BLaER1 treated with 17β-estradiol and CSF1 and Interleukin-3, amounts not matched to agents 10 nM and 100 nM (cell line): ENCODE measurements around the gene LINC01488.

Source experiments
- H3K27ac ChIP-seq, 11 experiments: shearing (Covaris generic); formaldehyde crosslinking; 2 replicates each; pipeline ENCODE4 v1.8.1; 2022
- H3K27me3 ChIP-seq, 11 experiments: shearing (Covaris generic); formaldehyde crosslinking; 2 replicates each; pipeline ENCODE4 v1.8.1; 2022
- H3K36me3 ChIP-seq, 11 experiments: shearing (Covaris generic); formaldehyde crosslinking; 2 replicates each; pipeline ENCODE4 v1.8.1; 2022
- H3K4me1 ChIP-seq, 10 experiments: shearing (Covaris generic); formaldehyde crosslinking; 2 replicates each; pipeline ENCODE4 v1.8.1; 2022
- H3K4me2 ChIP-seq, 11 experiments: shearing (Covaris generic); formaldehyde crosslinking; 2 replicates each; pipeline ENCODE4 v1.8.1; 2022
- H3K4me3 ChIP-seq, 10 experiments: shearing (Covaris generic); formaldehyde crosslinking; 2 replicates each; pipeline ENCODE4 v1.8.1; 2022
- H3K9ac ChIP-seq, 11 experiments: shearing (Covaris generic); formaldehyde crosslinking; 2 replicates each; pipeline ENCODE4 v1.8.1; 2022
- H3K9me3 ChIP-seq, 11 experiments: shearing (Covaris generic); formaldehyde crosslinking; replicated peaks in 1 of 11; 2 replicates each; pipeline ENCODE4 v1.8.1; 2022
- H4K20me1 ChIP-seq, 11 experiments: shearing (Covaris generic); formaldehyde crosslinking; 2 replicates each; pipeline ENCODE4 v1.8.1; 2022
- Cebpa-rat ChIP-seq, 11 experiments: shearing (Covaris generic); IDR thresholded peaks; 2 replicates each; pipeline ENCODE4 v1.8.1; 2022

Gene LINC01488

DNA sequence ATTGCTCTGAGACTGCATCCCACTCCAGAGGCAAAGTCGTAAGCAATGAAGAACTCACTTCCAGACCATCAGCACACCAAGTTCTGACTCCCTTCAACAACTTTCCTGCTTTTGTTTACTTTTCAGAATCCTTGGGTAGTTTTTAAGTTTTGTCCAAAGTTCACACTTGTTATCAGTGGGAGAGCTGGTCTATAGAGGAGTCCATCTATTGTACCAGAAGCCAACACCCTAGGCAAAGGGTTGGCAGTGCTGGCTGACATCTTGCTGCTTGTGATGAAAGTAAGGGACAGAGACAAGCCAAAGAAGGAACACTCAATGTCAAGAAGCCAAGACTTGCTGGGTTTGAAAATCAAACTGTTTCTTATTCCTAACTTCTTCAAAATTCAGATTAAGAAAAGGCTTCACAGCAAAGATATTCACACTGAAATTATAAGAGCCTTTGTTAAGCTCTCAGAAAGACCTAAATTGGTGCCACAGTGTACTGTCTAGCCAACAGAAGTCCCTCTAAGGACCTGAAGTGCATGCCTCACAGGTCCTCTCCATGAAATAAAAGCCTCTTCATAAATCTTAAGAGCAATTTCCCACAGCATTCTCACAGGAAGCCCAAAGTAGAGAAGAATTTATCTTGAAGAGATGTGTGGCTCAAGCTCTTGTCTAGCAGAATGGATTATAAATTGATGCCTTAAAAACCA is 21.5 kb upstream of the LINC01488 start:
- Histone ChIP-seq H3K27me3 (no peaks in the 10 kb centered on the region), H3K9me3 (peaks cover 26 to 47% (median 36%) of the 10 kb centered on the region in 11 experiments), H3K4me2 (no peak overlapping the region), H3K4me1 (peaks cover 15 to 25% (median 20%) of the 10 kb centered on the region in 10 experiments), H4K20me1 (no peaks in the 10 kb centered on the region), H3K27ac (no peak overlapping the region), H3K4me3 (no peak overlapping the region), H3K9ac (no peak overlapping the region), H3K36me3 (no peaks in the 10 kb centered on the region)
- TF ChIP-seq Cebpa-rat (IDR thresholded peaks at IDR 0.05) = no peak

DNA sequence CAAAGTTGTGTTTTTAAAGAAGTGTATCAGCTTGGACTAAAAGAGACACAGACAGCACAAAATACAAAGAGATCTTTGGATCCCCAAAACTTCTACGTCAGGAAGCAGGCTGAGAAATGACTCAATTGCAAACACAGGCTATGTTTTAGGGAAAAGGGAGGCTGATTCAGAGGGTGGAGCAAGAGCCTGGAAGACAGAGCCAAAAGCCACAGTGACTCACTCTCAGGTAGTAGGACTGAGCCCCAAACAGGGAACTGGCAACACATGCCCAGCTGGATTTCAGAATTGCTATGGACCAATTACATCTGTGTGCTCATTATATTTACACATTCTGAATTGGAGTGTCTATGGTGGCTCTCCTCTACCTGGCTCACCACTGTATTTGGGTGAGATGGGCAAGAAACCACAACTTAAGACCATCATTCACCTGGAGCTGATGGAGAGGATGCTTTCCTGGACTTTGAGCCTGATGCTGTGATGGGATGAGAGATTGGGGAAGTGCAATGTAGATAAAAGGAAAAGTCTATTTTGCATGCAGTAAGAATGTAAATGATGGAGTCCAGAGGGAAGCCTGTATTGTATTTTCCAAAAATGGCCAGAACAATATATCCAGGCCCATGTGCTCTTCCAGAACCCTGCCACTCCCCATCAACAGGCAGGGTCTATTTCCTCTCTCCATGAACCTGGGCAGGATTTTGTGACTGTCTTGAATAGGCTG is 20.8 kb upstream of the LINC01488 start:
- Histone ChIP-seq H3K27ac (no peak overlapping the region), H3K36me3 (no peaks in the 10 kb centered on the region), H3K27me3 (no peaks in the 10 kb centered on the region), H4K20me1 (no peaks in the 10 kb centered on the region), H3K4me3 (no peak overlapping the region), H3K4me1 (peaks cover 15 to 32% (median 23%) of the 10 kb centered on the region in 10 experiments), H3K9me3 (peaks cover 26 to 47% (median 36%) of the 10 kb centered on the region in 11 experiments), H3K4me2 (no peak overlapping the region), H3K9ac (no peak overlapping the region)
- TF ChIP-seq Cebpa-rat (IDR thresholded peaks at IDR 0.05) = no peak

DNA sequence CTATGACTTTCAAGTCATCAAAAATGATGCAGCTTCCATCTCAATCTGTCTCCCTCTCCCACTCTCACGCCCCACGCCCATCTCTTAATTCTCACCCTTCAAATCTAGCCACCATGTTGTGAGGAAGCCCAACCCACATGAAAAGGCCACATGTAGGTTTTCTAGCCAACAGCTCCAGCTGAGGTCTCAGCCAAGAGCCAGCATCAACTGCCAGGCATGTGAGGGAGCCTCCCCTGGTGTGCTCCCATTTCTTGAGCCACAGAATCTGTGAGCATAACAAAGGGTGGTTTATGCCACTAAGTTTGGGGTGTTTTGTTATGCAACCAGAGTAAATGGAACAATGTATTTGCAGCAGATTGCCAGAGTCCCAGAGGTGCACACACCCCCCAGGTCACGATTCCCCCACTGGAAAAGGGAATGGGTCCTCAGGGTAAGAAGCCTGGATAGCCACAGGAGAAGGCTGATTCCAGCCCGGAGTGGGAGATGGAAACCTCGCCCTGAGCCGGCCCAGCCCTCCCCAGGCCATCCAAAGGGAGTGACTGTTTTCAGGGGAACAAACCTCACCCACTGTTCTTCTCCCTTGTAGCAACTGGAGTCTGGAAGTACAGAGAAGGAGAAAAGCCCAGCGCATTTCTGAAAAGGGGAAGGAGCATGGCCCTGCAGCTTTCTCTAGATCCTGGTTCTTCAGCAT is 20.0 kb upstream of the LINC01488 start:
- no peaks in the 10 kb centered on the region for H3K36me3 ChIP-seq

DNA sequence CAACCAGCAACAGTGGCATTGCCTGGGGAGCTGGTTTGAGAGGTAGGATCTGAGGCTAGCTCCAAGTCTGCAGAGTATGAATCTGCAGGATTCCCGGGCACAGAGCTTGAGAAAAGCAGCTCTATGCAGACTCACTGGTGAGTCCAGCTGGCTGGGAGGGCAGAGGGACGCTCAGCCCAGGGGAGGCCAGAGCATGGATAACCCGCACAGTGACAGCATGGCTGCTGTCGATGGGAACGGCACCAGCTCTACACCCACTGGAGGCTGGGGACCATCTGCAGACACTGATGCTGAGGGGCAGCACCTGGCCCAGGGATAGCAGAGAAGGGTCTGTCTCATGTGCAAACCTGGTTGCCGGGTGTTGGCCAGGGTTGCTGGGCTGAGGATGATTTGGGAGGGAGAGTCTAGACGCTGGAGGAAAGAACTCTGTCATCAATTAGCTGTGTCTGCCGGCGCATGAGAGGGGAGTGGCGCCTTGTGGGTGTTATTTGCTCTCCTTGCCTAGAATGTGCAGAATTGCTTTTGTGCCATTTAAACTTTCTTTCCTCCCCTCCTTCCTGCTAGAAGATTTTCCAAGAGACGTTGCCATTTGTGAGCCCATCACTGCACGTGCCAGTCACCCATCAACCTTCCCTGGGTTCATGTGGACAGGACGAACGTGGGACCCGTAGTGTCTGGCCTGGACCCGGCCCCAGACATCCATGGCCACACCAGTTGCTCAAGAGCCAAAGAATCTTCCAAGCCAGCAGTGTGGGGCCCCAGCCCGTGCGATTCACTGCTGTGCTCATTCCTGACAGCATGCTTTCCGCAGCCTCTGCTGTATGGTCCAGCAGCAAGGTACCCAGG is 19.1 kb upstream of the LINC01488 start:
- Histone ChIP-seq H3K27me3 (no peaks in the 10 kb centered on the region), H3K9ac (no peak overlapping the region), H3K4me3 (no peak overlapping the region), H3K4me2 (peak overlapping the region in 8 of 11 experiments; percentile 49 to 80 (median 70); a peak in 11 of 22 replicates), H3K36me3 (no peaks in the 10 kb centered on the region), H3K27ac (no peak overlapping the region), H3K9me3 (peaks cover 17 to 34% (median 24%) of the 10 kb centered on the region in 11 experiments), H4K20me1 (no peaks in the 10 kb centered on the region), H3K4me1 (peaks cover 15 to 34% (median 23%) of the 10 kb centered on the region in 10 experiments)
- no peak for TF ChIP-seq Cebpa-rat (IDR thresholded peaks at IDR 0.05)

More for the DNA sequence above, 20.0 kb upstream of the LINC01488 start:
- Histone ChIP-seq H3K4me1 (peaks cover 15 to 34% (median 23%) of the 10 kb centered on the region in 10 experiments), H4K20me1 (no peaks in the 10 kb centered on the region), H3K27me3 (no peaks in the 10 kb centered on the region), H3K27ac (no peak overlapping the region), H3K9ac (no peak overlapping the region), H3K4me2 (no peak overlapping the region), H3K9me3 (peaks cover 26 to 44% (median 33%) of the 10 kb centered on the region in 11 experiments), H3K4me3 (no peak overlapping the region)
- no peak for TF ChIP-seq Cebpa-rat (IDR thresholded peaks at IDR 0.05)

DNA sequence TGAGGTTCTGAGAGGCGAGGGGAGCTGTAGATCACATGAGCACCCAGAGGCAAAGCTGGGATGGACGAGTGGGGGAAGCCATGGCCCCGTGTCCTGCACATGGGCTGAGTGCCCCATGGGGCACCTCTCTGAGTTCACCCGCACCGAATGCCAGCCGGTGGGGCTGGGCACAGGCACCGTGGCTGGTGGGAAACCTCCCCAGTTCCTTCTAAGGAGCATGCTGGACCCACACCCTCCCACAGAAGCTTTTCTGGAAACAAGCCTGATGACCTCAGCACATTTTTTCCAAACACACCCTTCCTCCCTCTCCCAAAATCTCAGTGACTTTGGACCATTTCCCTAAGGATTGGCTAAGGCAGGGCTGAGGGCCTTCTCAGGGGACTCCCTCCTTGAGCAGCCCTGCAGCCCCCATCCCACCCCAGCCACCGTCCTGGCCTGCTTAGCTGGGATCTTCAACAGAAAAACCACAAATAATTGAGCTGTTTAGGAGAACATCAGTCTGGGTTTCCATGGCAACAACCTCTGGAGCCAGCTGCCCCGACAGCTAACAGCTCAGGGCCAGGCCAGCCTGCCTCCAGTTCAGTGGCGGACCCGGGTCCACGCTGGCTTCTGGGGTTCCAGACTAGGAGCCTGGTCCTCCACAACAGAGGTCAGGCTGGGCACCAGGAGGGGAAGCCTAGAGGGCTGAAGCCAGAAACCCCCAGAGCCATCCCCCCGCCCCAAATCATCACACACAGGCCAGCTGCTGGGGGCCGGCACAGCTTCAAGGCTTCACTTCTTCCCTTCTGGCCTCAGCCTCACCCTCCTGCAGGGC is 18.1 kb upstream of the LINC01488 start:
- Histone ChIP-seq H3K4me2 (peak overlapping the region; percentile 49 to 80 (median 70)), H3K9ac (peak overlapping the region in 7 of 11 experiments; percentile 6 to 31 (median 16); a peak in 4 of 22 replicates), H3K4me1 (peaks cover 15 to 34% (median 23%) of the 10 kb centered on the region in 10 experiments), H3K36me3 (no peaks in the 10 kb centered on the region), H3K9me3 (peaks cover 15 to 27% (median 23%) of the 10 kb centered on the region in 11 experiments), H3K27ac (peak overlapping the region in 3 of 11 experiments; percentile 20 to 44 (median 34); a peak in 3 of 22 replicates), H4K20me1 (no peaks in the 10 kb centered on the region), H3K4me3 (no peak overlapping the region), H3K27me3 (no peaks in the 10 kb centered on the region)
- TF ChIP-seq Cebpa-rat (IDR thresholded peaks at IDR 0.05) = no peak

DNA sequence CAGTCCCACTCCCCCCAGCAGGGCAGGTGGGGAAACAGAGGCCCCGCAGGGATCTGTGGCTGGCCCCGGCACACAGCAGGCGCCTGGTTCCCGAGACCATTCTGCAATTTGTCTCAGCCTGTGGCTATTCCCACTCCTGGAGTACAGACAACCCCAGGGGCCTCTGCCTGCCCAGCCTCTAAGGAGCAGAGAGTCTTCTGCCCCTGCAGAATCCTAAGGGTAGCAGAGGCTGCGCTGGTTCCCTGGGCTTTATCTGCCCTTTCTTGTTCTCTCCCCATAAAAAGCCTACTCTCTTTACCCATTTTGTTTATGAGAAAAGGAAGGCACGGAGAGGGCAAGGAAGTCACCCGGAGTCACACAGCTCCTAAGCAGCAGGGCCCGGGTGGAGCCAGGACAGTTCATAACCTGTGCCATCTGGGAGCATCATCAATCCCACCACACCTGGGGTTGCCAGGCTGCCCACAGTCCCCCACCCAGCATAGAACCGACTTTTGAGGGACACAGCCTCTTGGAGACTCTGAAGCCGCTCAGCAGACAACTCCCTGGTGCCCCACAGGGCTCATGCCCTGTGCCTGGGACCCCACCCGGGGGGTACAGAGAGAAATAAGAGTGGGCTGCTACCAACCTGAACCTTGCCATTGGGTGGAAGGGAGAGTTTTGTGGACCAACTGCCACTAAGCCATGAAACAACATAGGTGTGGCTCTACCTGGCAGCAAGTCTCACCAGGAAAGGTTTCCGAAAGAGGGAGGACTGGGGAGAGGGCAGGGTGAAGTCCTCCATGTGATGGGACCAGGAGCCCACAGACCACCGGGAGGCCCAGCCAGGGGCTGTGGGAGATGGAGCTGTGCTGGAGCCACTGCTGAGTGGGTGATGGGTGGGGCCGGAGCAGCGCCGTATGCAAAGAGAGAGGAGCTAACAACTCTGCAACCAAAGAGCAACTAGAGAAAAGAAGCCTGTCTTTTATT is 17.2 kb upstream of the LINC01488 start:
- H3K4me2 ChIP-seq = peak overlapping the region; percentile 49 to 80 (median 70); a peak in 21 of 22 replicates
- H3K4me1 ChIP-seq = peaks cover 15 to 39% (median 23%) of the 10 kb centered on the region in 10 experiments
- no peaks in the 10 kb centered on the region for H3K27me3 ChIP-seq
- H4K20me1 ChIP-seq = no peaks in the 10 kb centered on the region
- H3K36me3 ChIP-seq = no peaks in the 10 kb centered on the region
- no peak overlapping the region for H3K4me3 ChIP-seq
- peak overlapping the region in 3 of 11 experiments; percentile 20 to 44 (median 34); a peak in 3 of 22 replicates for H3K27ac ChIP-seq
- no peak for TF ChIP-seq Cebpa-rat (IDR thresholded peaks at IDR 0.05)
- peaks cover 15 to 26% (median 20%) of the 10 kb centered on the region in 11 experiments for H3K9me3 ChIP-seq
- peak overlapping the region in 5 of 11 experiments; percentile 8 to 31 (median 20); a peak in 4 of 22 replicates for H3K9ac ChIP-seq
